Hepatocyte (in vitro differentiated cells): ENCODE measurements around the gene TTYH2. TPM values are rescaled to one million over a fixed set of nuclear protein-coding genes. Genes with fewer than 3 reads are reported as not detected.

Experiments
- DNase-seq: peaks from one replicate; pipeline ENCODE4 v3.0.0-alpha.2; 2016; ENCODE audit warnings: low spot score
- H2AFZ ChIP-seq: fragments of 200-600 bp; sonication (generic); 2 replicates; pipeline ENCODE4 v1.6.0; 2016; ENCODE audit warnings: antibody characterized with exemption, mild to moderate bottlenecking
- H3K27ac ChIP-seq: fragments of 200-600 bp; sonication (generic); 2 replicates; pipeline ENCODE4 v1.5.1; 2016; ENCODE audit warnings: mild to moderate bottlenecking
- H3K27me3 ChIP-seq: fragments of 200-600 bp; sonication (generic); 2 replicates; pipeline ENCODE4 v1.6.1; 2016
- H3K36me3 ChIP-seq: fragments of 200-600 bp; sonication (generic); replicated peaks from 2 replicates; pipeline ENCODE4 v1.5.1; 2016; ENCODE audit warnings: low read depth; ENCODE audit not compliant: insufficient read depth
- H3K4me1 ChIP-seq: fragments of 200-600 bp; sonication (generic); 2 replicates; pipeline ENCODE4 v1.5.1; 2016; ENCODE audit warnings: mild to moderate bottlenecking, moderate library complexity; ENCODE audit not compliant: insufficient read depth
- H3K4me2 ChIP-seq: fragments of 200-600 bp; sonication (generic); 2 replicates; pipeline ENCODE4 v1.6.0; 2016
- H3K4me3 ChIP-seq: fragments of 200-600 bp; sonication (generic); 2 replicates; pipeline ENCODE4 v1.5.1; 2016; ENCODE audit warnings: mild to moderate bottlenecking
- H3K79me2 ChIP-seq: fragments of 200-600 bp; sonication (generic); 2 replicates; pipeline ENCODE4 v1.6.0; 2017; ENCODE audit warnings: mild to moderate bottlenecking
- H3K9me2 ChIP-seq: fragments of 200-600 bp; sonication (generic); replicated peaks from 2 replicates; pipeline ENCODE4 v1.6.0; 2017; ENCODE audit warnings: mild to moderate bottlenecking; ENCODE audit not compliant: insufficient read depth
- H3K9me3 ChIP-seq: fragments of 200-600 bp; sonication (generic); 2 replicates; pipeline ENCODE4 v1.5.1; 2016; ENCODE audit warnings: low read depth, mild to moderate bottlenecking
- H4K20me1 ChIP-seq: fragments of 200-600 bp; sonication (generic); 2 replicates; pipeline ENCODE4 v1.6.0; 2016; ENCODE audit warnings: mild to moderate bottlenecking; ENCODE audit not compliant: insufficient read depth, poor library complexity, severe bottlenecking
- CTCF ChIP-seq: fragments of 200-600 bp; sonication (generic); IDR thresholded peaks from 2 replicates; pipeline ENCODE4 v1.5.1; 2016; ENCODE audit warnings: antibody characterized with exemption, mild to moderate bottlenecking; ENCODE audit not compliant: poor library complexity
- EZH2 ChIP-seq: fragments of 200-600 bp; sonication (generic); IDR thresholded peaks from 2 replicates; pipeline ENCODE4 v1.6.1; 2016; ENCODE audit warnings: antibody characterized with exemption, mild to moderate bottlenecking, borderline replicate concordance
- EZH2phosphoT487 ChIP-seq: fragments of 200-600 bp; sonication (generic); IDR thresholded peaks from one replicate; pipeline ENCODE4 v1.6.1; 2018; ENCODE audit warnings: antibody characterized with exemption, mild to moderate bottlenecking, low read depth, moderate library complexity; ENCODE audit not compliant: unreplicated experiment, severe bottlenecking
- WGBS: methylation state at CpG from one replicate; pipeline ENCODE4 v1.1.6; 2016; ENCODE audit warnings: low lambda C conversion rate; ENCODE audit errors: missing lambda C conversion rate; 5-methylcytosine and 5-hydroxymethylcytosine counted together
- polyA plus RNA-seq: library from polyadenylated mRNA; unstranded; fragments of >200 nt; fragmentation: Nextera tagmentation; extraction: Ambion mirVana; gene quantifications from 2 replicates; pipeline ENCODE4 v1.2.1, GENCODE V29; 2016
- total RNA-seq: library from RNA; depleted of rRNA; stranded (reverse); fragments of >200 nt; gene quantifications from 2 replicates; pipeline ENCODE4 v1.2.3, GENCODE V29; 2014

The TTYH2 gene
- total and polyA plus RNA-seq, 2 experiments from 2014 or later = 7.4 to 7.8 TPM

- peak overlapping the region; percentile 62 for H3K27ac ChIP-seq
- no peak overlapping the region for H3K4me3 ChIP-seq
- no peaks in the 10 kb centered on the region for H3K79me2 ChIP-seq
- no peaks in the 10 kb centered on the region for H4K20me1 ChIP-seq
- WGBS = 95% methylated on average over 4 of the region's 4 CpGs
- H3K27me3 ChIP-seq = no peaks in the 10 kb centered on the region
- H3K9me2 ChIP-seq = no peaks in the 10 kb centered on the region
- H3K9me3 ChIP-seq = no peaks in the 10 kb centered on the region
- H3K4me2 ChIP-seq = no peak overlapping the region
- TF ChIP-seq EZH2phosphoT487 (no peak), EZH2 (no peak), CTCF (no peak)
- DNase-seq = no peak
- no peaks in the 10 kb centered on the region for H3K36me3 ChIP-seq
- no peaks in the 10 kb centered on the region for H3K4me1 ChIP-seq
- H2AFZ ChIP-seq = no peak overlapping the region
These were observed 70.0 kb downstream of the TTYH2 start for GRCh38 chr17:74283371-74283673.

GRCh38 chr17:74287031-74287602, 73.7 kb downstream of the TTYH2 start:
- no peaks in the 10 kb centered on the region for H3K27me3 ChIP-seq
- no peaks in the 10 kb centered on the region for H3K9me3 ChIP-seq
- WGBS = 82% methylated on average over 14 of the region's 14 CpGs
- no peak overlapping the region for H3K4me3 ChIP-seq
- no peaks in the 10 kb centered on the region for H3K4me1 ChIP-seq
- H3K79me2 ChIP-seq = no peaks in the 10 kb centered on the region
- no peaks in the 10 kb centered on the region for H3K9me2 ChIP-seq
- no peak overlapping the region for H3K4me2 ChIP-seq
- no peak overlapping the region for H3K27ac ChIP-seq
- H2AFZ ChIP-seq = no peak overlapping the region
- H3K36me3 ChIP-seq = no peaks in the 10 kb centered on the region
- DNase-seq = no peak
- no peak for TF ChIP-seq EZH2phosphoT487
- no peak for TF ChIP-seq EZH2
- TF ChIP-seq CTCF = no peak
- no peaks in the 10 kb centered on the region for H4K20me1 ChIP-seq

GRCh38 chr17:74288785-74289184, 75.4 kb downstream of the TTYH2 start:
- H3K4me1 ChIP-seq = no peaks in the 10 kb centered on the region
- no peaks in the 10 kb centered on the region for H3K9me2 ChIP-seq
- no peaks in the 10 kb centered on the region for H3K27me3 ChIP-seq
- DNase-seq = no peak
- no peak overlapping the region for H3K4me2 ChIP-seq
- no peaks in the 10 kb centered on the region for H3K9me3 ChIP-seq
- H3K27ac ChIP-seq = no peak overlapping the region
- no peaks in the 10 kb centered on the region for H3K36me3 ChIP-seq
- H4K20me1 ChIP-seq = no peaks in the 10 kb centered on the region
- no peak overlapping the region for H2AFZ ChIP-seq
- no peak overlapping the region for H3K4me3 ChIP-seq
- H3K79me2 ChIP-seq = no peaks in the 10 kb centered on the region
- WGBS = 75% methylated on average over 5 of the region's 5 CpGs
- no peak for TF ChIP-seq EZH2
- TF ChIP-seq EZH2phosphoT487 = no peak
- TF ChIP-seq CTCF = no peak

- no peaks in the 10 kb centered on the region for H3K4me1 ChIP-seq
- no peaks in the 10 kb centered on the region for H3K27me3 ChIP-seq
- no peak overlapping the region for H3K27ac ChIP-seq
- no peaks in the 10 kb centered on the region for H4K20me1 ChIP-seq
- no peaks in the 10 kb centered on the region for H3K9me2 ChIP-seq
- no peaks in the 10 kb centered on the region for H3K36me3 ChIP-seq
- no peak overlapping the region for H3K4me2 ChIP-seq
- H3K79me2 ChIP-seq = no peaks in the 10 kb centered on the region
- 95% methylated on average over 7 of the region's 11 CpGs for WGBS
- no peaks in the 10 kb centered on the region for H3K9me3 ChIP-seq
- no peak for TF ChIP-seq EZH2
- TF ChIP-seq CTCF = no peak
- no peak for TF ChIP-seq EZH2phosphoT487
- DNase-seq = no peak
- no peak overlapping the region for H2AFZ ChIP-seq
- no peak overlapping the region for H3K4me3 ChIP-seq
These were observed 76.3 kb downstream of the TTYH2 start for GRCh38 chr17:74289688-74290087.
